HepG2 (cell line): Measurements from ENCODE around the gene KCNQ5. TPM values are rescaled to one million over a fixed set of nuclear protein-coding genes. Genes with fewer than 3 reads are reported as not detected.

Experiments
- ATAC-seq: fragments of 200-7000 bp; cut with Tn5 transposase; 3 replicates; pipeline ENCODE4 v1.9.1; 2020; ENCODE audit warnings: mild to moderate bottlenecking, moderate library complexity
- BruUV-seq: library from RNA; stranded (reverse); fragments of 400-500 nt; replicated peaks from 2 replicates; lab custom pipeline; 2021; lab: Mats Ljungman, UMichigan
- CTCF ChIA-PET: fragments of 300-600 bp; formaldehyde crosslinking; extraction: SDS; loops from one replicate; lab custom pipeline; 2021; ENCODE audit warnings: low total read pairs, inconsistent platforms, low intra/inter-chr PET ratio; lab: Yijun Ruan, JAX
- POLR2A ChIA-PET: fragments of 350-600 bp; sonication (Branson Sonifier 250); formaldehyde crosslinking; loops from one replicate; lab custom pipeline; 2020; ENCODE audit warnings: antibody characterized with exemption, inconsistent platforms; lab: Yijun Ruan, JAX
- DNase-seq: peaks from one replicate; pipeline ENCODE4 v3.0.0-alpha.2; 2015; ENCODE audit warnings: low spot score
- FAIRE-seq: peaks from 3 replicates; lab custom pipeline; 2011; peaks lifted over from hg19 to GRCh38; lab: Jason Lieb, UNC
- H2AFZ ChIP-seq: one replicate; pipeline ENCODE4 v1.6.1; 2011; ENCODE audit warnings: low read length, inconsistent platforms
- H3K27ac ChIP-seq: fragments of 300-600 bp; 3 replicates; pipeline ENCODE4 v1.8.0; 2011; ENCODE audit warnings: mixed run types, mild to moderate bottlenecking, mixed read lengths, low read length, inconsistent platforms; ENCODE audit not compliant: insufficient read depth; ENCODE audit errors: extremely low read length
- H3K27me3 ChIP-seq, 2 experiments: fragments of 200-600 bp in 1 of 2; 2 replicates in 1 of 2; 3 replicates in 1 of 2; pipeline versions ENCODE4 v1.6.0 to v1.8.0; 2011; ENCODE audit warnings: low read length in 2 of 2, mild to moderate bottlenecking in 2 of 2, moderate library complexity in 2 of 2, inconsistent platforms in 1 of 2; ENCODE audit not compliant: insufficient read depth in 2 of 2, control insufficient read depth in 1 of 2
- H3K36me3 ChIP-seq, 2 experiments: fragments of 200-600 bp in 1 of 2; replicated peaks in 1 of 2; 2 replicates in 1 of 2; 3 replicates in 1 of 2; pipeline versions ENCODE4 v1.5.1 to v1.8.0; 2011; ENCODE audit warnings: low read length in 2 of 2, inconsistent platforms in 1 of 2; ENCODE audit not compliant: insufficient read depth in 2 of 2, control insufficient read depth in 1 of 2
- H3K4me1 ChIP-seq: 2 replicates; pipeline ENCODE4 v1.5.1; 2012; ENCODE audit warnings: low read length, inconsistent platforms; ENCODE audit not compliant: insufficient read depth
- H3K4me2 ChIP-seq: 2 replicates; pipeline ENCODE4 v1.6.0; 2011; ENCODE audit warnings: low read depth, low read length, inconsistent platforms
- H3K4me3 ChIP-seq, 3 experiments: fragments of 200-600 bp in 1 of 3; sonication (generic), shearing (Covaris generic) in 1 of 3; replicated peaks in 1 of 3; 2 replicates each; pipeline ENCODE4 v1.5.1; 2011 to 2016; ENCODE audit warnings: low read length in 3 of 3, inconsistent platforms in 2 of 3, low read depth in 2 of 3, mild to moderate bottlenecking in 2 of 3, control low read depth in 1 of 3, mixed read lengths in 1 of 3; ENCODE audit not compliant: insufficient read depth in 1 of 3
- H3K79me2 ChIP-seq: one replicate; pipeline ENCODE4 v1.6.1; 2011; ENCODE audit warnings: low read length, inconsistent platforms; ENCODE audit not compliant: insufficient read depth
- H3K9ac ChIP-seq: 2 replicates; pipeline ENCODE4 v1.6.0; 2011; ENCODE audit warnings: mild to moderate bottlenecking, low read depth, low read length, inconsistent platforms; ENCODE audit not compliant: insufficient read depth
- H3K9me3 ChIP-seq: 2 replicates; pipeline ENCODE4 v1.5.1; 2012; ENCODE audit warnings: mild to moderate bottlenecking, low read length
- H4K20me1 ChIP-seq: 2 replicates; pipeline ENCODE4 v1.6.0; 2011; ENCODE audit warnings: inconsistent platforms, mild to moderate bottlenecking, low read length, moderate library complexity; ENCODE audit not compliant: insufficient read depth
- NR2C2 ChIP-seq: sonication (generic); formaldehyde crosslinking; IDR thresholded peaks from 2 replicates; pipeline ENCODE4 v1.4.0; 2020; ENCODE audit warnings: missing genetic modification reagents, mild to moderate bottlenecking, moderate library complexity, borderline replicate concordance
- PCBP1 ChIP-seq: fragments of 200-400 bp; formaldehyde crosslinking; IDR thresholded peaks from 2 replicates; pipeline ENCODE4 v1.6.1; 2017; ENCODE audit warnings: mild to moderate bottlenecking, low read depth, low read length, borderline replicate concordance
- POLR2AphosphoS5 ChIP-seq: IDR thresholded peaks from 2 replicates; pipeline ENCODE4 v1.6.1; 2012; ENCODE audit warnings: low read depth, low read length
- ZNF101 ChIP-seq: sonication (generic); formaldehyde crosslinking; IDR thresholded peaks from 2 replicates; pipeline ENCODE4 v1.4.0; 2020; ENCODE audit warnings: mild to moderate bottlenecking, low read depth, missing genetic modification reagents, borderline replicate concordance
- ZNF12 ChIP-seq: sonication (generic); formaldehyde crosslinking; IDR thresholded peaks from 2 replicates; pipeline ENCODE4 v1.5.0; 2020; ENCODE audit warnings: missing genetic modification reagents
- ZNF777 ChIP-seq: sonication (generic); formaldehyde crosslinking; IDR thresholded peaks from 2 replicates; pipeline ENCODE4 v1.4.0; 2020; ENCODE audit warnings: missing genetic modification reagents
- WGBS: methylation state at CpG from one replicate; pipeline ENCODE4 v1.1.6; 2017; ENCODE audit warnings: low lambda C conversion rate; 5-methylcytosine and 5-hydroxymethylcytosine counted together
- in situ Hi-C: cut with HindIII; loops from 2 replicates; pipeline ENCODE4 v1.10.0; 2017; ENCODE audit warnings: low pct_unique_long_range_greater_than_20kb; ENCODE audit not compliant: extremely low pct_ligation_motif_present
- intact Hi-C: fragments of 100-400 bp; cut with micrococcal nuclease; formaldehyde crosslinking; loops from one replicate; pipeline ENCODE4 v1.10.0; 2022; ENCODE audit not compliant: unreplicated experiment
- polyA plus RNA-seq, 8 experiments: library from polyadenylated mRNA; depleted of rRNA in 3 of 8; stranded (reverse) in 7 of 8; unstranded in 1 of 8; fragments of >200 nt; fragmentation: Illumina TruSeq in 4 of 8; extraction: Trizol in 4 of 8; gene quantifications; 2 replicates each; pipeline versions ENCODE4 v1.2.1 to v1.2.3, GENCODE V29; 2011 to 2016; ENCODE audit warnings: low read depth in 4 of 8, missing spikeins in 1 of 8, mixed read lengths in 1 of 8; ENCODE audit not compliant: insufficient read depth in 1 of 8
- total RNA-seq, 5 experiments: library from RNA; depleted of rRNA; stranded (reverse); fragments of >200 nt; fragmentation: Illumina TruSeq; extraction: Trizol; gene quantifications; 2 replicates each; pipeline ENCODE4 v1.2.3, GENCODE V29; 2016; ENCODE audit warnings: low read depth in 1 of 5
- TF ChIP-seq, protein P1 (sequence below): IDR thresholded peaks from 2 replicates; pipeline ENCODE4 v1.4.0; 2020; ENCODE audit warnings: mild to moderate bottlenecking, missing genetic modification reagents
- TF ChIP-seq, protein P2 (sequence below): sonication (generic); formaldehyde crosslinking; IDR thresholded peaks from 2 replicates; pipeline ENCODE4 v1.5.0; 2020; ENCODE audit warnings: mild to moderate bottlenecking, missing genetic modification reagents, moderate library complexity
- TF ChIP-seq, protein P3 (sequence below): sonication (generic); formaldehyde crosslinking; IDR thresholded peaks from 2 replicates; pipeline ENCODE4 v1.5.1; 2020; ENCODE audit warnings: mild to moderate bottlenecking, missing genetic modification reagents, moderate library complexity

The KCNQ5 gene
- total and polyA plus RNA-seq, 2 of the 13 experiments (the other 11 are each of a cell fraction or from before 2014, with no cell fraction given): 0.04 TPM; not detected in 1

DNA sequence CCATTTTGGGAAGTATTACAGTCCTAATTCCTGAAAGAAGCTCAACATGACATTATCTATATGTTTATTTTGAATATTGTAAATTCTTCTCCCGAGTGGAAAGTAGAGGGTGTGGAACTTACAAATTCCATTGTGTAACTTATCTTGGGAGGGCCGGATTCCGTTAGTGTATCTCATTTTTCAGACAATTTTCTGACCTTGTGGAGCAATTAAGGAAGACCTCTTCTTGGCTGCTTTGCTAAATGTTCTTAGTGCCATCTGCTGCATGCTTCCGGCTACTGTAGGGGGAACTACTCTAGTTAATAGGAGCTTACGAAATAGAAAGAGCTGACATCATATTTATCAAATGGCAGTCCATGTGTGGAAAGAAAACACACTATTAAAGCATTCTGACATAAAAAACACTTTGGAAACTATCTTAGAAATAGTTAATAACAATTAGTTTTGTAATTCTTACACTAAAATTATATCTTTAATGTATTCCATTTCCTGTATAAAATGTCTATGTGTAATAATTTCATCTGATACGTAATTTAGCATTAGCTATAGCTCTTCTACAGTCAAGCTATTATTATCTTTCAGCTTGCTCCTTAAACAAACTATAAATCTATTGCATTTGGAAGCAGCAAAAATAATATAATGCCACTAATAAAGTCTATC, 41.5 kb upstream of the KCNQ5 start:
- POLR2A ChIA-PET: no interaction called here
- in situ Hi-C loops: loop anchor here (10.0 kb wide), 1 partner anchor 166 kb away; no protein-coding TSS in a partner anchor

More for the DNA sequence above, 41.5 kb upstream of the KCNQ5 start:
- Histone ChIP-seq H4K20me1 (no peaks in the 10 kb centered on the region), H3K79me2 (no peaks in the 10 kb centered on the region), H3K27me3 (no peaks in the 10 kb centered on the region), H3K9me3 (no peaks in the 10 kb centered on the region), H2AFZ (no peak overlapping the region), H3K36me3 (no peaks in the 10 kb centered on the region), H3K4me2 (no peak overlapping the region), H3K9ac (no peak overlapping the region), H3K4me1 (no peaks in the 10 kb centered on the region), H3K4me3 (no peak overlapping the region), H3K27ac (no peak overlapping the region)
- CTCF ChIA-PET: interaction anchor here (1.6 kb wide), 1 partner anchor 168 kb away, joined by 10 read pairs; no protein-coding TSS in a partner anchor
- intact Hi-C loops: loop anchor here (5.0 kb wide), 1 partner anchor 168 kb away; no protein-coding TSS in a partner anchor
- no TSS peak for BruUV-seq
- TF ChIP-seq, protein P1, sequence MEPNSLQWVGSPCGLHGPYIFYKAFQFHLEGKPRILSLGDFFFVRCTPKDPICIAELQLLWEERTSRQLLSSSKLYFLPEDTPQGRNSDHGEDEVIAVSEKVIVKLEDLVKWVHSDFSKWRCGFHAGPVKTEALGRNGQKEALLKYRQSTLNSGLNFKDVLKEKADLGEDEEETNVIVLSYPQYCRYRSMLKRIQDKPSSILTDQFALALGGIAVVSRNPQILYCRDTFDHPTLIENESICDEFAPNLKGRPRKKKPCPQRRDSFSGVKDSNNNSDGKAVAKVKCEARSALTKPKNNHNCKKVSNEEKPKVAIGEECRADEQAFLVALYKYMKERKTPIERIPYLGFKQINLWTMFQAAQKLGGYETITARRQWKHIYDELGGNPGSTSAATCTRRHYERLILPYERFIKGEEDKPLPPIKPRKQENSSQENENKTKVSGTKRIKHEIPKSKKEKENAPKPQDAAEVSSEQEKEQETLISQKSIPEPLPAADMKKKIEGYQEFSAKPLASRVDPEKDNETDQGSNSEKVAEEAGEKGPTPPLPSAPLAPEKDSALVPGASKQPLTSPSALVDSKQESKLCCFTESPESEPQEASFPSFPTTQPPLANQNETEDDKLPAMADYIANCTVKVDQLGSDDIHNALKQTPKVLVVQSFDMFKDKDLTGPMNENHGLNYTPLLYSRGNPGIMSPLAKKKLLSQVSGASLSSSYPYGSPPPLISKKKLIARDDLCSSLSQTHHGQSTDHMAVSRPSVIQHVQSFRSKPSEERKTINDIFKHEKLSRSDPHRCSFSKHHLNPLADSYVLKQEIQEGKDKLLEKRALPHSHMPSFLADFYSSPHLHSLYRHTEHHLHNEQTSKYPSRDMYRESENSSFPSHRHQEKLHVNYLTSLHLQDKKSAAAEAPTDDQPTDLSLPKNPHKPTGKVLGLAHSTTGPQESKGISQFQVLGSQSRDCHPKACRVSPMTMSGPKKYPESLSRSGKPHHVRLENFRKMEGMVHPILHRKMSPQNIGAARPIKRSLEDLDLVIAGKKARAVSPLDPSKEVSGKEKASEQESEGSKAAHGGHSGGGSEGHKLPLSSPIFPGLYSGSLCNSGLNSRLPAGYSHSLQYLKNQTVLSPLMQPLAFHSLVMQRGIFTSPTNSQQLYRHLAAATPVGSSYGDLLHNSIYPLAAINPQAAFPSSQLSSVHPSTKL (CRISPR knock-in tag): no peak
- TF ChIP-seq NR2C2 (CRISPR knock-in tag) (no peak), PCBP1 (no peak), ZNF101 (no peak), ZNF12 (CRISPR knock-in tag) (no peak), POLR2AphosphoS5 (no peak), ZNF777 (CRISPR knock-in tag) (no peak)
- TF ChIP-seq, protein P2, sequence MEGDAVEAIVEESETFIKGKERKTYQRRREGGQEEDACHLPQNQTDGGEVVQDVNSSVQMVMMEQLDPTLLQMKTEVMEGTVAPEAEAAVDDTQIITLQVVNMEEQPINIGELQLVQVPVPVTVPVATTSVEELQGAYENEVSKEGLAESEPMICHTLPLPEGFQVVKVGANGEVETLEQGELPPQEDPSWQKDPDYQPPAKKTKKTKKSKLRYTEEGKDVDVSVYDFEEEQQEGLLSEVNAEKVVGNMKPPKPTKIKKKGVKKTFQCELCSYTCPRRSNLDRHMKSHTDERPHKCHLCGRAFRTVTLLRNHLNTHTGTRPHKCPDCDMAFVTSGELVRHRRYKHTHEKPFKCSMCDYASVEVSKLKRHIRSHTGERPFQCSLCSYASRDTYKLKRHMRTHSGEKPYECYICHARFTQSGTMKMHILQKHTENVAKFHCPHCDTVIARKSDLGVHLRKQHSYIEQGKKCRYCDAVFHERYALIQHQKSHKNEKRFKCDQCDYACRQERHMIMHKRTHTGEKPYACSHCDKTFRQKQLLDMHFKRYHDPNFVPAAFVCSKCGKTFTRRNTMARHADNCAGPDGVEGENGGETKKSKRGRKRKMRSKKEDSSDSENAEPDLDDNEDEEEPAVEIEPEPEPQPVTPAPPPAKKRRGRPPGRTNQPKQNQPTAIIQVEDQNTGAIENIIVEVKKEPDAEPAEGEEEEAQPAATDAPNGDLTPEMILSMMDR (CRISPR knock-in tag): peak; percentile 28; the same call in 1 of the 2 replicates
- TF ChIP-seq, protein P3, sequence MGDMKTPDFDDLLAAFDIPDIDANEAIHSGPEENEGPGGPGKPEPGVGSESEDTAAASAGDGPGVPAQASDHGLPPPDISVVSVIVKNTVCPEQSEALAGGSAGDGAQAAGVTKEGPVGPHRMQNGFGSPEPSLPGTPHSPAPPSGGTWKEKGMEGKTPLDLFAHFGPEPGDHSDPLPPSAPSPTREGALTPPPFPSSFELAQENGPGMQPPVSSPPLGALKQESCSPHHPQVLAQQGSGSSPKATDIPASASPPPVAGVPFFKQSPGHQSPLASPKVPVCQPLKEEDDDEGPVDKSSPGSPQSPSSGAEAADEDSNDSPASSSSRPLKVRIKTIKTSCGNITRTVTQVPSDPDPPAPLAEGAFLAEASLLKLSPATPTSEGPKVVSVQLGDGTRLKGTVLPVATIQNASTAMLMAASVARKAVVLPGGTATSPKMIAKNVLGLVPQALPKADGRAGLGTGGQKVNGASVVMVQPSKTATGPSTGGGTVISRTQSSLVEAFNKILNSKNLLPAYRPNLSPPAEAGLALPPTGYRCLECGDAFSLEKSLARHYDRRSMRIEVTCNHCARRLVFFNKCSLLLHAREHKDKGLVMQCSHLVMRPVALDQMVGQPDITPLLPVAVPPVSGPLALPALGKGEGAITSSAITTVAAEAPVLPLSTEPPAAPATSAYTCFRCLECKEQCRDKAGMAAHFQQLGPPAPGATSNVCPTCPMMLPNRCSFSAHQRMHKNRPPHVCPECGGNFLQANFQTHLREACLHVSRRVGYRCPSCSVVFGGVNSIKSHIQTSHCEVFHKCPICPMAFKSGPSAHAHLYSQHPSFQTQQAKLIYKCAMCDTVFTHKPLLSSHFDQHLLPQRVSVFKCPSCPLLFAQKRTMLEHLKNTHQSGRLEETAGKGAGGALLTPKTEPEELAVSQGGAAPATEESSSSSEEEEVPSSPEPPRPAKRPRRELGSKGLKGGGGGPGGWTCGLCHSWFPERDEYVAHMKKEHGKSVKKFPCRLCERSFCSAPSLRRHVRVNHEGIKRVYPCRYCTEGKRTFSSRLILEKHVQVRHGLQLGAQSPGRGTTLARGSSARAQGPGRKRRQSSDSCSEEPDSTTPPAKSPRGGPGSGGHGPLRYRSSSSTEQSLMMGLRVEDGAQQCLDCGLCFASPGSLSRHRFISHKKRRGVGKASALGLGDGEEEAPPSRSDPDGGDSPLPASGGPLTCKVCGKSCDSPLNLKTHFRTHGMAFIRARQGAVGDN (CRISPR knock-in tag): no peak
- 0% methylated on average over 6 of the region's 6 CpGs for WGBS
- no peak for FAIRE-seq
- 0 out of 3 replicates have a peak, but pooled peaks have one; percentile 37 for ATAC-seq
- DNase-seq: peak; percentile 9
